ENCODE measurements around the gene PHYHIPL.
"Not testable (repeated sequence)": the region's sequence is repeated elsewhere in the genome, so short reads cannot be mapped to it uniquely, and the experiment has no call there.

PHYHIPL gene

DNA sequence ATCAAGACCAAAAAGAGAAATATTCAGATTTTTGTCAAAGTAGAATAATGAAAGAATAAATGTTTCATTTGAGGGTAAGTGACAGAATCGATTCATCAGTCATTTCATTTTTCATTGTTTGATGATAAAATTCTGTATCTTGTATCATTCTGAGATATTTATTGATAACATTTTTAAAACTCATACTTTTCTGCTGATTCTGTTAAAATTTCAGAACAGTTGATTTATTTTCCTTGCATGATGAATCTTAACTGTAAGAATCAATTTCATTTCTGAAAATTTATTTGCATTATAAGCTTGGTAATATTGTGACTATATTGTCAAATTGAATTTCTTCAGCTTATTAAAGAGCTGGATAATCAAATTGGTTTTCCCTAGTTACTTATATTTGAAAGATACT, 13.9 kb downstream of the PHYHIPL start:
- DNase-seq (ENCODE audit: low read depth in 2 of 3, low spot score in 2 of 3) = no peak

DNA sequence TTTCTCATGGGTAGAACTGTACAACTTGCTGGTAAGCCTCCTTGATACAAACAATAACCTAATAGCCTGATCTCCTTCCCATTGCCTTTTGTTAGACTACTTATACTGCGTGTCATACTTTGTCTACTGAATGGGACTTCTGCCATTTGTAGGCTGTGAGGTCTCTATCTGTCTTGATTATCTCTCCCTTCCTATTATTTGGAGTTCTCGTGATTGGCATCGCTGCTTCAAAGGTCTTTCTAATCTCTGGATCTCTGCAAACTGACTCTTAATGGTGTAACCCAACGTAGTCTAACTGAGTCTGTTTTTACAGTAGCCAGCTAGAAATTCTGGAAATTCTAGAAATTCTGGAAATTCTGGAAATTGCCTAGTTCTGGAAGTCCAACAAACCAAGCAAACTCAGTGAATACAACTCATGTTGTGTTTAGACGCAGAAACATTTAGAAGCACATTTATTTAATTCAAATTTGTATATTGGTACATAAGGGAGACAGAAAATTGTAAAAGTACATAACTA, 29.8 kb downstream of the PHYHIPL start:
- DNase-seq (ENCODE audit: low read depth in 2 of 3, low spot score in 2 of 3) = no peak

DNA sequence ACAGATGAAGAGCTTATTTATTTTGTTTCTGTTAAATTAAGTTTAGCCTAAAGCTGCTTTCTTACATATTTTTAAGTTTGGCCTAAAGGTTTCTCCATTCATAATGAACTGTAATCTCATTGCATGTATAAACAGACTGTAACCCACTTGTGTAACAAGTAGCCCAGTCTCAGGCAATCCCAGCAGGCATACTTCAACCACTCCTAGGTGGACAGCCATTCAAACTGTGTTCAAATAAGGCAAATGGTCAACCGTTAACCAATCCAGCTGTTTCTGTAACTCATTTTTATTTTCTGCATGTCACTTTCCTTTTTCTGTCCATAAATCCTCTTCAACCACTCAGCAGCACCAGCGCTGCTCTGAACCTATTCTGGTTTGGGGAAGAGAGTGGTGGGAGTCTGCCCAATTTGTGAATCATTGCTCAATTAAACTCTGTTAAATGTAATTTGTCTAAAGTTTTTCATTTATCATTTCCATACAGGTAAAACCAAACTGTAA, 35.9 kb downstream of the PHYHIPL start:
- DNase-seq (ENCODE audit: low read depth in 2 of 3, low spot score in 2 of 3) = no peak

- no peak for DNase-seq (ENCODE audit: low read depth in 2 of 3, low spot score in 2 of 3)
These were observed 37.7 kb downstream of the PHYHIPL start for GRCh38 chr10:59214160-59214559.

- DNase-seq (ENCODE audit: low read depth in 2 of 3, low spot score in 2 of 3) = no peak
These were observed 39.9 kb downstream of the PHYHIPL start for GRCh38 chr10:59216178-59216869.

GRCh38 chr10:59222788-59223187, 46.3 kb downstream of the PHYHIPL start:
- no peak for DNase-seq (ENCODE audit: low read depth in 2 of 3, low spot score in 2 of 3)

DNA sequence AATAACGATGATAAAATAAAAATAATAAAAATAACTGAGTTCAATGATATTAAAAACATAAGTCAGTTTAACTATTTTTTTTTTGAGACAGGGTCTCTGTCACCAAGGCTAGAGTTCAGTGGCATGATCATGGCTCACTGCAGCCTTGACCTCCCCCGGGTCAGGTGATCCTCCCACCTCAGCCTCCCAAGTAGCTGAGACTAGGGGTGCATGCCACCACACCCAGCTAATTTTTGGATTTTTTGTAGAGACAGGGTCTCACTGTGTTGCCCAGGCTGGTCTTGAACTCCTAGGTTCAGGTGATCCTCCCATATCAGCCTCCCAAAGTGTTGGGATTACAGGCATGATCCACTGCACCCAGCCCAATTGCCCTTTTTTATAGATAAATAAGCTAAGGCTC, 47.2 kb downstream of the PHYHIPL start:
- not testable (repeated sequence) for DNase-seq (ENCODE audit: low read depth in 2 of 3, low spot score in 2 of 3)

- no peak for DNase-seq (ENCODE audit: low read depth in 2 of 3, low spot score in 2 of 3)
These were observed 48.8 kb downstream of the PHYHIPL start for GRCh38 chr10:59225211-59225610.

GRCh38 chr10:59227136-59227673, 50.8 kb downstream of the PHYHIPL start:
- DNase-seq (ENCODE audit: low read depth in 2 of 3, low spot score in 2 of 3) = no peak

DNA sequence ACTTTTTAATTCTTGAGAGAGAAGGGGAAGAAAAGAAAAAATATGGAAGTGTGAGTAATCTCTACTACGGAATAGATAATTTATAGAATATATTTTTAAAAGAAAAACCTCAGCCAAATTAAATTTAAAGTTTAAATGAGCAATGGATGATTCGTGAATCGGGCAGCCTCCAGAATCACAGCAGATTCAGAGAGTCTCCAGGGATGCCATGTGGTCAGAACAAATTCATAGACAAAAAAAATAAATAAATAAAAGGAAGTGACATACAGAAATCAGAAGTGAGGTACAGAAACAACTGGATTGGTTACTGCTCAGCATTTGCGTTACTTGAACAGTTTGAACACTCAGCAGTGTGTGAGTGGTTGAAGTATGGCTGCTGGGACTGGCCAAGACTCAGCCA, 53.0 kb downstream of the PHYHIPL start:
- no peak for DNase-seq (ENCODE audit: low read depth in 2 of 3, low spot score in 2 of 3)

GRCh38 chr10:59234194-59234593, 57.8 kb downstream of the PHYHIPL start:
- DNase-seq (ENCODE audit: low read depth in 2 of 3, low spot score in 2 of 3) = no peak

DNA sequence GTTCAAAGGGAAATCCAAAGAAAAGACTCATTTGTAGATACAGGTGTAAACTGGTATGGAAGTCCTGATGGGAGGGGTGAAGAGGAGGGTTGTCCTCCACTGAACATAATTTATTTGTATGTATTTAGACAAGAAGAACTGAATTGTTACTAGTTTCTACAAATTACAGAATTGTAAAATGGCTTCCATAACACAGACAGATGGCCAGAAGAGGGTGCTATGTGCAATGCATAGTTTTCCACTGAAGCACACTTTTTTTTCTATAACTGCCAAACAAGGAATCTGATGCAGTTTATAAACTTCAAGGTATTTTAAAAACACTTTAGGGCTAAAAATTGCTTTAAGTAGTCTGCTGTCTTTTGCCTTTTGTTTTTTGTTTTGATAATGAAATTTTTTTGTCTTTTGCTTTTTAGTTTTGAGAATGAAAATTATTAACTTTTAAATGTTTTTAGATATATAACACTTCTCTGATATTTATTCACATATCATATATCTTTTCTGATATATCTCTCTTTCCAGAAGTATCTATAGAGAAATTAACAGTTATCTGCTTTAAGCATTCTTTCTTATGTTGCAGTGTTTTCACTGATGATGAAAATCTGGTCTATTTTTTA, 58.5 kb downstream of the PHYHIPL start:
- no peak for DNase-seq (ENCODE audit: low read depth in 2 of 3, low spot score in 2 of 3)

- no peak for DNase-seq (ENCODE audit: low read depth in 2 of 3, low spot score in 2 of 3)
These were observed 59.7 kb downstream of the PHYHIPL start for GRCh38 chr10:59236064-59236697.

DNA sequence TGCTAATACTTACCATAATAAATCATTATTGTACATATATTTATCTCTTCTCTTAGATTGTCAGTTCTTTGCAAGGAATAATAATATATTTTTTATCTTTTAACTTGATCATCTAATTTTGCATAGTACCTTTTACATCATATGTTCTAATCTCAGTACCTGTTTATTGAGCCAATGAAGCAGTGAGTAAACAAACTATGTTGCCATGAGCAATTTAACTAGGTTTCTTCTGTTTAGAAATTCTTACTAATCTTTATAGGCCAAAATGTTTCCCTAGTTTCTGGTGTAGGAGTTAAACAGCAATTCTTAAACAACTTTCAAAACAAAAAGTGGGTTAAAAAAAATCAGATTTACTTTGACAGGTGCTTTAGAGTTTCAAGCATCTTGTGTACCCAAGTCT, 61.3 kb downstream of the PHYHIPL start:
- DNase-seq (ENCODE audit: low read depth in 2 of 3, low spot score in 2 of 3) = no peak

DNA sequence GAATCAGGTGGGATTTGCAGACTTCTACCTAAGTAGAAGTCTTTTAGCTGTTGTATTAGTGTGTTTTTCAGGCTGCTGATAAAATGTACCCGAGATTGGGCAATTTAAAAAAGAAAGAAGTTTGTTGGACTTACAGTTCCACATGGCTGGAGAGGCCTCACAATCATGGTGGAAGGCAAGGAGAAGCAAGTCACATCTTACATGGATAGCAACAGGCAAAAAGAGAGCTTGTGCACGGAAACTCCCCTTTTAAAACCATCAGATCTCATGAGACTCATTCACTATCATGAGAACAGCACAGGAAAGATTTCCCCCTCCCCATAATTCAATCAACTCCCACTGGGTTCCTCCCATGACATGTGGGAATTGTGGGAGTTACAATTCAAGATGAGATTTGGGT, 62.7 kb downstream of the PHYHIPL start:
- DNase-seq (ENCODE audit: low read depth in 2 of 3, low spot score in 2 of 3) = not testable (repeated sequence)

DNA sequence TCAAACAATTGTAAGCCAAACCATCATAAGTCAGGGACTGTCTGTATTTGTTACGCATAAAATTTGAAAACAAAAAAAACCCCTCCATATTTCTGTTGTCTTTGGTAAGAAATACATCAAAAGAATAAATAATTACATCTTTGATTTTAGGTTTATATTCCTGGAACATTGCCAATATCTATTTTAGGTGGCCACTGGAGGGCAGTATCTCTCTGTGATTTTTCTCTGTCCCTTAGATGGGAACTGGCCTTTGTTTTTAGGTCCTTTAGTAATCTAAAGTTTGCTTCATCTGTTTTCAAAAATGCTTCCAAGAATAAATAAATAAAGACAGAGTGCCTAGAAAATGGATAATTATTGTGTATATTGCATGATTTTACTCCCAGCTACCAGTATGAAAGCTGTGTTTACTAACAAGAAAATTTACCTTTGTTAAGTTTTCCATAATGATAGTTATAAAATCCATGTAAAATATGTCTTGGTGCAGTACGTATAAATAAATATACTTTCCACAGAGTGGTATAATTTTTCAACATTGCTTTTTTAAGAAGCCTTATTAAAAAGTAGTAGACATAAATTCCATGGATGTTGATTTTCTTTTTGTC, 64.2 kb downstream of the PHYHIPL start:
- DNase-seq (ENCODE audit: low read depth in 2 of 3, low spot score in 2 of 3) = no peak

GRCh38 chr10:59242057-59242456, 65.6 kb downstream of the PHYHIPL start:
- no peak for DNase-seq (ENCODE audit: low read depth in 2 of 3, low spot score in 2 of 3)

GRCh38 chr10:59242991-59243390, 66.5 kb downstream of the PHYHIPL start:
- DNase-seq (ENCODE audit: low read depth in 2 of 3, low spot score in 2 of 3) = no peak

DNA sequence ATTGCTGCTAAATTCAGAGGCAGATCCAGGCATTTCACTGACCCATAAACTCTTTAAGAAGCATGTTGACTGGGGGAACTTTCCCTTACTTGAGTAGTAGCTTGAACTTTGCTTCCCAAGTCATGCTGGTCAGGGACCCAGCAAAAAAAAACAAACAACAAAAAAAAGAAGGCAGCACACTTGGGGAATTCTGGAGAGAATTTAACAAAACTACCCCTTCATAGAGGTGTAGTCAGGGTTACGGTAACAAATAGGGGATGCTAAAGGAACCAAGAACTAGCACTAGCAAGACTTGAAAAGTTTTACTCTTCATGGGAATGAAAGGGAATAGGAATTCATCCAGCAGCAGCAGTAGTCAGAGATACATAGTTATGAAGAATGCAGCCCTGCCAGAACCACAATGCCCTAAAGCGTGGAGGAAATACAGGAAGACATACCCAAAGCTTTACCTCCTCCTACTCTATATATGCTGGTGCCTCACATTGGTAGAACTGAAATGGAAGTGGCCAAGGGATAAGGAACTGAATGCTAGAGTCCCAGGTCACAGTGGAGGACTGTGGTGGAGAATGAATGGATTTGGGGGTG, 67.3 kb downstream of the PHYHIPL start:
- DNase-seq (ENCODE audit: low read depth in 2 of 3, low spot score in 2 of 3) = no peak

GRCh38 chr10:59244871-59245270, 68.4 kb downstream of the PHYHIPL start:
- DNase-seq (ENCODE audit: low read depth in 2 of 3, low spot score in 2 of 3) = no peak

DNA sequence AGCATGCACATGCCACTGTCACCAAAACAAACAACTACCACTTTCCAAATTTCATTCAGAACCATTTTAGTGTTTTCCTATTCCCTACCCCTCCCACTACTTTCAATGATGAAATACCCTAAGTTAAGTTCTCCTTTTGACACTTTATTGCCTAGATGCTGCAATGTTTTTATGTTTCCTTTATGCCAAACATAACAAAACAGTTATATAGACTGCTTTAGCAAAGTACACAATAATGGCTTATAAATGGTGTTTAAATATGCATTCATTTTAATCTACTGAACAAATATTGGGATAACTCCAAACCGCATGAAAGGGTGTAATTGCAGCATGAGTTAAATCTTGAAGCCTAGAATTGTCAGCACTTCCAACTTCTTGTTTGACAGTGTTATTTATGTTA, 69.2 kb downstream of the PHYHIPL start:
- no peak for DNase-seq (ENCODE audit: low read depth in 2 of 3, low spot score in 2 of 3)

Measured in activated CD8-positive, alpha-beta memory T cell treated with anti-CD3 and anti-CD28 coated beads for 48 hours (primary cell).